ENCODE measurements around the gene NAA16. TPM values are rescaled to one million over a fixed set of nuclear protein-coding genes. Genes with fewer than 3 reads are reported as not detected.

NAA16 gene
- total and polyA plus RNA-seq, 4 donors: 5.0 to 65.6 (median 16.4) TPM

DNA sequence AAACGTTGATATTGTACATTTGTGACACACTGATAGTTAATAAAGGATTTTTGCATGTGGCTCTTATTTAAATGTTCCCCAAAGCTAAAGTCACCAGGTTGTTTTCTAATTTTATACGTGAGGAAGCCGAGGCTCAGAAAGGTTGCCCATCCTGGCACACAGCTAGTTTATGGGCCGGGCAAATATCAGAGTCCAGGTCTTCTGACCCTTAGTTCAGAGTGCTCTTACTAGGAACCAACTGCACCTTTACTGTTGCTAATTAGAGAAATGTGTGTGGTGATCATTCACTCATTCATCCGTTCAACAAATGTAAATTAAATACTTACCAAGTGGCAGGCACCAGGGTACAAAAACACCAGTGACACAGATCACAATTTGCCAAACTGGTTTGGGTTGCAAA is 100.0 kb downstream of the NAA16 start:
- DNase-seq (no peak), ATAC-seq (ENCODE audit: insufficient read depth, low FRiP score) (no peak)
- no peaks in the 10 kb centered on the region for H3K9me3 ChIP-seq (ENCODE audit: control insufficient read depth in 4 of 4, insufficient read depth in 3 of 4, low read length in 3 of 4)
- H3K9ac ChIP-seq (ENCODE audit: insufficient read depth in 1 of 2, low read length in 2 of 2): no peak overlapping the region
- H3K4me3 ChIP-seq: no peak overlapping the region
- H3K36me3 ChIP-seq (ENCODE audit: control insufficient read depth in 4 of 4, insufficient read depth in 4 of 4, low read length in 4 of 4): no peaks in the 10 kb centered on the region
- 93 to 94% methylated on average over 5 of the region's 5 CpGs for WGBS, 2 donors
- TF ChIP-seq, protein P1, sequence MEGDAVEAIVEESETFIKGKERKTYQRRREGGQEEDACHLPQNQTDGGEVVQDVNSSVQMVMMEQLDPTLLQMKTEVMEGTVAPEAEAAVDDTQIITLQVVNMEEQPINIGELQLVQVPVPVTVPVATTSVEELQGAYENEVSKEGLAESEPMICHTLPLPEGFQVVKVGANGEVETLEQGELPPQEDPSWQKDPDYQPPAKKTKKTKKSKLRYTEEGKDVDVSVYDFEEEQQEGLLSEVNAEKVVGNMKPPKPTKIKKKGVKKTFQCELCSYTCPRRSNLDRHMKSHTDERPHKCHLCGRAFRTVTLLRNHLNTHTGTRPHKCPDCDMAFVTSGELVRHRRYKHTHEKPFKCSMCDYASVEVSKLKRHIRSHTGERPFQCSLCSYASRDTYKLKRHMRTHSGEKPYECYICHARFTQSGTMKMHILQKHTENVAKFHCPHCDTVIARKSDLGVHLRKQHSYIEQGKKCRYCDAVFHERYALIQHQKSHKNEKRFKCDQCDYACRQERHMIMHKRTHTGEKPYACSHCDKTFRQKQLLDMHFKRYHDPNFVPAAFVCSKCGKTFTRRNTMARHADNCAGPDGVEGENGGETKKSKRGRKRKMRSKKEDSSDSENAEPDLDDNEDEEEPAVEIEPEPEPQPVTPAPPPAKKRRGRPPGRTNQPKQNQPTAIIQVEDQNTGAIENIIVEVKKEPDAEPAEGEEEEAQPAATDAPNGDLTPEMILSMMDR (IDR thresholded peaks at IDR 0.05; ENCODE audit: control extremely low read depth, extremely low read depth): no peak
- H3K27ac ChIP-seq (ENCODE audit: low read depth in 1 of 2, low read length in 1 of 2): no peak overlapping the region
- H3K4me1 ChIP-seq (ENCODE audit: control insufficient read depth in 5 of 5, insufficient read depth in 5 of 5, low read length in 5 of 5): no peaks in the 10 kb centered on the region
- H3K27me3 ChIP-seq (ENCODE audit: control insufficient read depth in 3 of 3, insufficient read depth in 3 of 3, low read length in 2 of 3): no peaks in the 10 kb centered on the region

DNA sequence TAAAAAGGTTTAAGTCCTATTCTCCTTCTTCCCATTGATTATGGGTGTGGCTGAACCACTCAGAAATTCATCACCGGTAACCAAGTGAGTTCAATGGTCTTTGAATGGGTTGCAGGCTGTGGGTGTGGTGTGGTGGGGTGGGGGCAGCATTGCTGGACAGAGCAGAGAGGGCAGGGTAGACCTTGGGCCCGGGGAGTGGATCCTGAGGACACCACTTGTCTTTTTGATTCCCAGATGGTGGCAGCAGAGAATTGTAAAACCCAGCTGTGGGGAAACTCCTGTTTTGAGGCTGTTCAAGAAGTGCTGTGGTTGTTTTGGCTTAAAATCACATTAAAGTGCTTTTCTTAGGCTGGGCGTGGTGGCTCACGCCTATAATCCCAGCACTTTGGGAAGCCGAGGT is 100.5 kb downstream of the NAA16 start:
- peak; percentile 64 to 87 (median 82) for DNase-seq
- Histone ChIP-seq H3K27ac (ENCODE audit: low read depth in 1 of 2, low read length in 1 of 2) (no peak overlapping the region), H3K4me3 (no peak overlapping the region), H3K27me3 (ENCODE audit: control insufficient read depth in 3 of 3, insufficient read depth in 3 of 3, low read length in 2 of 3) (no peaks in the 10 kb centered on the region), H3K36me3 (ENCODE audit: control insufficient read depth in 4 of 4, insufficient read depth in 4 of 4, low read length in 4 of 4) (no peaks in the 10 kb centered on the region), H3K4me1 (ENCODE audit: control insufficient read depth in 5 of 5, insufficient read depth in 5 of 5, low read length in 5 of 5) (no peaks in the 10 kb centered on the region), H3K9ac (ENCODE audit: insufficient read depth in 1 of 2, low read length in 2 of 2) (no peak overlapping the region), H3K9me3 (ENCODE audit: control insufficient read depth in 4 of 4, insufficient read depth in 3 of 4, low read length in 3 of 4) (no peaks in the 10 kb centered on the region)
- TF ChIP-seq, protein P1 (IDR thresholded peaks at IDR 0.05; ENCODE audit: control extremely low read depth, extremely low read depth): peak; percentile 18
- 51 to 70% methylated on average over 5 of the region's 5 CpGs for WGBS, 2 donors
- no peak for ATAC-seq (ENCODE audit: insufficient read depth, low FRiP score)

DNA sequence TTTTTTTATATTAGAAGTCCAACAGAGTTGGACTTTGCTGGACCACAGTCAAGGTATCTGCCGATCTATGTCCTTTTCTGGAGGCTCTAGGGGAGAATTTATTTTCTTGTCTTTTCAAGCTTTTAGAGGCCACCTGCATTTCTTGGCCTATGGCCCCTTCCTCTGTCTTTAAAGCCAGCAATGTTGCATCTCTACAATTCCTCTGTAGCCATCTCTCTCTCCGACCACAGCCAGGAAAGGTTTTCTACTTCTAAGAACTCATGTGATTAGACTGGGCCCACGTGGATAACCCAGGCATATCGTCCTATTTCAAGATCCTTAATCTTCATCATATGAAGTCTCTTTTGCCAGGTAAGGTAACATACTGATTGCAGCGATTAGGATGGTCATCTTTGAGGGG is 102.8 kb downstream of the NAA16 start:
- Histone ChIP-seq H3K27me3 (ENCODE audit: control insufficient read depth in 3 of 3, insufficient read depth in 3 of 3, low read length in 2 of 3) (no peaks in the 10 kb centered on the region), H3K9me3 (ENCODE audit: control insufficient read depth in 4 of 4, insufficient read depth in 3 of 4, low read length in 3 of 4) (no peaks in the 10 kb centered on the region), H3K27ac (ENCODE audit: low read depth in 1 of 2, low read length in 1 of 2) (no peak overlapping the region), H3K4me1 (ENCODE audit: control insufficient read depth in 5 of 5, insufficient read depth in 5 of 5, low read length in 5 of 5) (peaks cover 0 to 5% (median 4%) of the 10 kb centered on the region in 5 donors), H3K36me3 (ENCODE audit: control insufficient read depth in 4 of 4, insufficient read depth in 4 of 4, low read length in 4 of 4) (no peaks in the 10 kb centered on the region), H3K4me3 (no peak overlapping the region), H3K9ac (ENCODE audit: insufficient read depth in 1 of 2, low read length in 2 of 2) (no peak overlapping the region)
- ATAC-seq (ENCODE audit: insufficient read depth, low FRiP score): no peak
- DNase-seq: no peak
- TF ChIP-seq, protein P1 (IDR thresholded peaks at IDR 0.05; ENCODE audit: control extremely low read depth, extremely low read depth): no peak
- 94 to 95% methylated on average over 5 of the region's 5 CpGs for WGBS, 2 donors

DNA sequence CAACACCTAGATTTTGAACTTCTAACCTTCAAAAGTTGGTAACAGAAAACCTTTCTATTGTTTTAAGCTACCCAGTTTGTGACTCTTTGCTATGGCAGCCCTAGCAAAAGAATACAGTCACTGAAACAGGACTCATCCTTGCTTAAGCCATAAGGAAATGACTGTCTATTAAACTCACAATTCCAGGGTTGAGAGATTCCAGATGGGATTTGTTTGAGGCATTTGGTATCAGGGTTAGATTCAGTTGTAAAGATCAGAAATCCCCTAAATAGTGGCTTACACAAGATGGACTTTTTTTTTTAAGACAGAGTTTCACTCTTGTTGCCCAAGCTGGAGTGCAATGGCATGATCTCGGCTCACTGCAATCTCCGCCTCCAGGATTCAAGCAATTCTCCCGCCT is 105.2 kb downstream of the NAA16 start:
- no peaks in the 10 kb centered on the region for H3K27me3 ChIP-seq (ENCODE audit: control insufficient read depth in 3 of 3, insufficient read depth in 3 of 3, low read length in 2 of 3)
- ATAC-seq (ENCODE audit: insufficient read depth, low FRiP score) (no peak), DNase-seq (no peak)
- H3K9ac ChIP-seq (ENCODE audit: insufficient read depth in 1 of 2, low read length in 2 of 2): no peak overlapping the region
- TF ChIP-seq, protein P1 (IDR thresholded peaks at IDR 0.05; ENCODE audit: control extremely low read depth, extremely low read depth): no peak
- peaks cover 0 to 9% (median 4%) of the 10 kb centered on the region in 5 donors for H3K4me1 ChIP-seq (ENCODE audit: control insufficient read depth in 5 of 5, insufficient read depth in 5 of 5, low read length in 5 of 5)
- H3K27ac ChIP-seq (ENCODE audit: low read depth in 1 of 2, low read length in 1 of 2): no peak overlapping the region
- H3K4me3 ChIP-seq: no peak overlapping the region
- H3K36me3 ChIP-seq (ENCODE audit: control insufficient read depth in 4 of 4, insufficient read depth in 4 of 4, low read length in 4 of 4): no peaks in the 10 kb centered on the region
- no peaks in the 10 kb centered on the region for H3K9me3 ChIP-seq (ENCODE audit: control insufficient read depth in 4 of 4, insufficient read depth in 3 of 4, low read length in 3 of 4)
- 32 to 53% methylated on average over 3 of the region's 3 CpGs for WGBS, 2 donors

Measured in lung (tissue), 12 donors.